NK-92 (cell line): ENCODE measurements around the gene RSL24D1.

ENCODE experiments used
- DNase-seq: peaks from one replicate; lab custom pipeline; 2025; ENCODE audit not compliant: unreplicated experiment; lab: John Stamatoyannopoulos, UW

RSL24D1 gene

GRCh38 chr15:55196458-55197361 is at the start of gene RSL24D1:
RSL24D1 (minus strand) TSS chr15:55196941; CDS start chr15:55196890, 51 bp downstream.
- peak; percentile 86 for DNase-seq

- no peak for DNase-seq
Observed at GRCh38 chr15:55245059-55245458, 48.3 kb upstream of the RSL24D1 start.

- DNase-seq: no peak
Observed at GRCh38 chr15:55241891-55242290, 45.1 kb upstream of the RSL24D1 start.

- no peak for DNase-seq
Observed at GRCh38 chr15:55241186-55241585, 44.4 kb upstream of the RSL24D1 start.

GRCh38 chr15:55240125-55240760 is 43.5 kb upstream of the RSL24D1 start:
- no peak for DNase-seq

GRCh38 chr15:55239440-55240124 is 42.8 kb upstream of the RSL24D1 start:
- DNase-seq: no peak

- no peak for DNase-seq
Observed at GRCh38 chr15:55238877-55239276, 42.1 kb upstream of the RSL24D1 start.

GRCh38 chr15:55237219-55238130 is 40.7 kb upstream of the RSL24D1 start:
- DNase-seq: no peak

GRCh38 chr15:55235546-55236036 is 38.9 kb upstream of the RSL24D1 start:
- DNase-seq: no peak

GRCh38 chr15:55234800-55235104 is 38.0 kb upstream of the RSL24D1 start:
- DNase-seq: no peak

GRCh38 chr15:55234104-55234799 is 37.5 kb upstream of the RSL24D1 start:
- DNase-seq: no peak

- DNase-seq: no peak
Observed at GRCh38 chr15:55231455-55231854, 34.7 kb upstream of the RSL24D1 start.

- no peak for DNase-seq
Observed at GRCh38 chr15:55230953-55231352, 34.2 kb upstream of the RSL24D1 start.

- no peak for DNase-seq
Observed at GRCh38 chr15:55230051-55230670, 33.4 kb upstream of the RSL24D1 start.

GRCh38 chr15:55226127-55226526 is 29.4 kb upstream of the RSL24D1 start:
- DNase-seq: no peak

- no peak for DNase-seq
Observed at GRCh38 chr15:55224892-55225291, 28.2 kb upstream of the RSL24D1 start.

GRCh38 chr15:55222588-55222987 is 25.8 kb upstream of the RSL24D1 start:
- DNase-seq: no peak

GRCh38 chr15:55221090-55222011 is 24.6 kb upstream of the RSL24D1 start:
- no peak for DNase-seq

- no peak for DNase-seq
Observed at GRCh38 chr15:55220606-55221005, 23.9 kb upstream of the RSL24D1 start.
